Testis (tissue), 3 donors: Measurements from ENCODE around the gene AIMP1. TPM values are rescaled to one million over a fixed set of nuclear protein-coding genes. Genes with fewer than 3 reads are reported as not detected.

Experiments used
- DNase-seq: peaks from one replicate; pipeline ENCODE4 v3.0.0-alpha.2; 2019
- H3K27ac ChIP-seq, 2 donors: fragments of 200-600 bp; sonication (generic); one replicate each; pipeline ENCODE4 v1.5.1; 2019
- H3K27me3 ChIP-seq: fragments of 200-600 bp; sonication (generic); one replicate; pipeline ENCODE4 v1.5.1; 2019
- H3K36me3 ChIP-seq: fragments of 200-600 bp; sonication (generic); one replicate; pipeline ENCODE4 v1.5.1; 2017; ENCODE audit warnings: low read depth; ENCODE audit errors: missing control alignments
- H3K4me1 ChIP-seq: fragments of 200-600 bp; sonication (generic); one replicate; pipeline ENCODE4 v1.5.1; 2019
- H3K4me3 ChIP-seq, 2 donors: fragments of 200-600 bp; sonication (generic); one replicate each; pipeline ENCODE4 v1.5.1; 2017 to 2019
- H3K9me3 ChIP-seq: fragments of 200-600 bp; sonication (generic); one replicate; pipeline ENCODE4 v1.5.1; 2017
- POLR2A ChIP-seq: fragments of 450-650 bp; IDR thresholded peaks from one replicate; pipeline ENCODE4 v1.6.1; 2017; ENCODE audit warnings: antibody characterized with exemption, mild to moderate bottlenecking, moderate library complexity
- WGBS, 2 donors: methylation state at CpG; one replicate each; pipeline ENCODE4 v1.1.5; 2018; 5-methylcytosine and 5-hydroxymethylcytosine counted together
- intact Hi-C: fragments of 100-400 bp; cut with DNase I; formaldehyde crosslinking; loops from one replicate; pipeline ENCODE4 v1.15.1; 2023; ENCODE audit warnings: low total_unique reads
- polyA plus RNA-seq: library from polyadenylated mRNA; stranded (reverse); fragments of 350-450 nt; fragmentation: Illumina TruSeq; extraction: RNeasy Lipid Tissue Mini Kit (QIAGEN cat#74804); gene quantifications from one replicate; pipeline ENCODE4 v1.2.3, GENCODE V29; 2014; ENCODE audit warnings: low read depth, low replicate concordance; ENCODE audit not compliant: insufficient read depth
- total RNA-seq, 2 donors: library from RNA; depleted of rRNA; stranded (reverse); fragments of >200 nt; gene quantifications; one replicate each; pipeline ENCODE4 v1.2.3, GENCODE V29; 2016
- TF ChIP-seq, protein P1 (sequence below), 3 experiments: fragments of 450-650 bp in 2 of 3; fragments of 200-600 bp in 1 of 3; sonication (generic) in 1 of 3; IDR thresholded peaks; one replicate each; pipeline ENCODE4 v1.5.1; 2016 to 2019; ENCODE audit warnings: antibody characterized with exemption in 3 of 3, mild to moderate bottlenecking in 2 of 3, moderate library complexity in 1 of 3

AIMP1 gene
- total and polyA plus RNA-seq, 3 donors from 2014 or later = 17.7 to 26.3 (median 20.0) TPM

DNA sequence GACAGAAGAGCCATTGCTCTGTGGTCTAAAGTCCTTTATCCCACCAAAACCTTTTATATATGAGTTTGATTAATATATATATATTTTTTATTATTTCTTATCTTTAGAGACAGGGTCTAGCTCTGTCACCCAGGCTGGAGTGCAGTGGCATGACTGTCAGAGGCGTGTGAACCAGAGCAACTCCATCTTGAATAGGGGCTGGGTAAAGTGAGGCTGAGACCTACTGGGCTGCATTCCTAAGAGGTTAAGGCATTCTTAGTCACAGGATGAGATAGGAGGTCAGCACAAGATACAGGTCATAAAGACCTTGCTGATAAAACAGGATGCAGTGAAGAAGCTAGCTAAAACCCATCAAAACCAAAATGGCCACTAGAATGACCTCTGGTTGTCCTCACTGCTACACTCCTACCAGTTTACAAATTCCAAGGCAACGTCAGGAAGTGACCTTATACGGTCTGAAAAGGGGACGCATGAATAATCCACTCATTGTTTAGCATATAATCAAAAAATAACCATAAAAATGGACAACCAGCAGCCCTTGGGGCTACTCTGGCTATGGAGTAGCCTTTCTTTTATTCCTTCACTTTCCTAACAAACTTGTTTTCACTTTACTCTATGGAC lies 10.8 kb upstream of the AIMP1 start:
- WGBS, 2 donors = 92% methylated on average over 4 of the region's 4 CpGs
- no peak for TF ChIP-seq POLR2A
- TF ChIP-seq, protein P1, sequence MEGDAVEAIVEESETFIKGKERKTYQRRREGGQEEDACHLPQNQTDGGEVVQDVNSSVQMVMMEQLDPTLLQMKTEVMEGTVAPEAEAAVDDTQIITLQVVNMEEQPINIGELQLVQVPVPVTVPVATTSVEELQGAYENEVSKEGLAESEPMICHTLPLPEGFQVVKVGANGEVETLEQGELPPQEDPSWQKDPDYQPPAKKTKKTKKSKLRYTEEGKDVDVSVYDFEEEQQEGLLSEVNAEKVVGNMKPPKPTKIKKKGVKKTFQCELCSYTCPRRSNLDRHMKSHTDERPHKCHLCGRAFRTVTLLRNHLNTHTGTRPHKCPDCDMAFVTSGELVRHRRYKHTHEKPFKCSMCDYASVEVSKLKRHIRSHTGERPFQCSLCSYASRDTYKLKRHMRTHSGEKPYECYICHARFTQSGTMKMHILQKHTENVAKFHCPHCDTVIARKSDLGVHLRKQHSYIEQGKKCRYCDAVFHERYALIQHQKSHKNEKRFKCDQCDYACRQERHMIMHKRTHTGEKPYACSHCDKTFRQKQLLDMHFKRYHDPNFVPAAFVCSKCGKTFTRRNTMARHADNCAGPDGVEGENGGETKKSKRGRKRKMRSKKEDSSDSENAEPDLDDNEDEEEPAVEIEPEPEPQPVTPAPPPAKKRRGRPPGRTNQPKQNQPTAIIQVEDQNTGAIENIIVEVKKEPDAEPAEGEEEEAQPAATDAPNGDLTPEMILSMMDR (IDR thresholded peaks at IDR 0.05) = no peak
- DNase-seq = no peak

DNA sequence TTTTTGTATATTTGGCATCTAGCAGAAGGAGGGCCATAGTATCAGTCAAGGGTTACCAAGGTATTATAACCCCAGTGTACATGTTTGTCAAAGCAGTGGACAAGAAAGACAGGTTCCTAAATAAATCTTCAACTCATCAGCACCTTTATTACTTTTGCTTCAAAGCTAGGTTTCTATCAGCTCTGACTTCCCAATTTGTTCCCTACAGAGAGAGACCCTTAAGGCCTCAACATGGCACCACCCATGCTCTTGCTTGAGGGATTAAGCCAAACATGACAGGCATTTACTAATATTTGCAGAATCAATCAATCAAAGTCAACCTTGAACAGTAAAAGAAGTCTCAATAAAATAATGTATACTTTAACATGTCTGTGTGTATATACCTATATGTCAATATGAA lies 9.8 kb upstream of the AIMP1 start:
- no peaks in the 10 kb centered on the region for H3K4me1 ChIP-seq
- intact Hi-C loops = no loop called here
- no peaks in the 10 kb centered on the region for H3K27me3 ChIP-seq
- no peaks in the 10 kb centered on the region for H3K36me3 ChIP-seq
- no peak overlapping the region for H3K4me3 ChIP-seq
- no peak for DNase-seq
- no peak overlapping the region for H3K27ac ChIP-seq
- TF ChIP-seq, protein P1 (IDR thresholded peaks at IDR 0.05) = no peak
- TF ChIP-seq POLR2A = no peak
- H3K9me3 ChIP-seq = no peaks in the 10 kb centered on the region

More for the DNA sequence above, 10.8 kb upstream of the AIMP1 start:
- intact Hi-C loops = no loop called here
- Histone ChIP-seq H3K4me1 (no peaks in the 10 kb centered on the region), H3K4me3 (no peak overlapping the region), H3K27ac (no peak overlapping the region), H3K36me3 (no peaks in the 10 kb centered on the region), H3K9me3 (no peaks in the 10 kb centered on the region), H3K27me3 (no peaks in the 10 kb centered on the region)

DNA sequence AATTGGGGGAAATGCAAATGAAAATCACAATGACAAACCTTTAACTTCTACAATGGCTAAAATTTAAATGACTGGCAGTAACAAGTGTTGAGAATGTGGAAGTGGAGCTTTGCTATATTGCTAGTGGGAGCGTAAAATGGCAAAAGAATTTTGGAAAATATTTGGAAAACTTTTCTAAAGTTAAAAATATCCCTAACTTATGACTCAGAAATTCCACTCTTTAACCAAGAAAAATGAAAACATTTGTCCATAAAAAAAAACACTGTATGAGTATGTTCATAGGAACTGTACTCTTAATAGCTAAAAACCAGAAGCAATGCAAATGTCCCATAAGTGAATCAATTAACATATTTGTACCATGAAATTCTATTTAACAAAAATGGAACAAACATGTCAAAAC lies 4.0 kb upstream of the AIMP1 start:
- no peaks in the 10 kb centered on the region for H3K27me3 ChIP-seq
- no peak overlapping the region for H3K27ac ChIP-seq
- peaks cover 9% of the 10 kb centered on the region for H3K4me1 ChIP-seq
- no peak for DNase-seq
- TF ChIP-seq, protein P1 (IDR thresholded peaks at IDR 0.05) = no peak
- TF ChIP-seq POLR2A = no peak
- H3K36me3 ChIP-seq = no peaks in the 10 kb centered on the region
- intact Hi-C loops = no loop called here
- no peaks in the 10 kb centered on the region for H3K9me3 ChIP-seq
- 64 to 68% methylated on average over 1 of the region's 1 CpG for WGBS, 2 donors
- H3K4me3 ChIP-seq = no peak overlapping the region

DNA sequence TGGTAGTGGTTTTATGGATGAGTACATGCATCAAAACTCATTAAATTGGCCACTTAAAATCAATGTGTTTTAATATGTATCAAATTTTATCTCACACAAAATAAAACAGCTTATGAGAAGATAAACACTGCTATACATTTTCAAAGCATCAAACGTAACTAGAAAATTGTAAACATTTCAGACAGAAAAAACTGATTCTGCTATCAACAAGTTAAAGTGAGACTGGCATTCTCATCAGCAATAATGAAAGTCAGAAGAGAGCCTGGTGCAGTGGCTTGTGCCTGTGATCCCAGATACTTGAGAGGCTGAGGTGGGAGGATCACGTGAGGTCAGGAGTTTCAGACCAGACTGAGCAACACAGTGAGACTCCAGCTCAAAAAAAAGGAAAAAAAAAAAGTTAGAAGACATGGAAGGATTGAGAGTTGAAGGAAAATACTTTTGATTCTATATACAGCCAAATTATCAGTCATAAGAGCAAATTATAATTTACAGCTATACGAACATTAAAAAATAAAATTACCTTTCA lies 3.3 kb upstream of the AIMP1 start:
- no peak overlapping the region for H3K27ac ChIP-seq
- no peak overlapping the region for H3K4me3 ChIP-seq
- H3K4me1 ChIP-seq = peaks cover 16% of the 10 kb centered on the region
- H3K36me3 ChIP-seq = no peaks in the 10 kb centered on the region
- no peaks in the 10 kb centered on the region for H3K9me3 ChIP-seq
- no peak for DNase-seq
- intact Hi-C loops = no loop called here
- TF ChIP-seq, protein P1 (IDR thresholded peaks at IDR 0.05) = no peak
- TF ChIP-seq POLR2A = no peak
- no peaks in the 10 kb centered on the region for H3K27me3 ChIP-seq
- WGBS, 2 donors = 59 to 71% methylated on average over 3 of the region's 3 CpGs

DNA sequence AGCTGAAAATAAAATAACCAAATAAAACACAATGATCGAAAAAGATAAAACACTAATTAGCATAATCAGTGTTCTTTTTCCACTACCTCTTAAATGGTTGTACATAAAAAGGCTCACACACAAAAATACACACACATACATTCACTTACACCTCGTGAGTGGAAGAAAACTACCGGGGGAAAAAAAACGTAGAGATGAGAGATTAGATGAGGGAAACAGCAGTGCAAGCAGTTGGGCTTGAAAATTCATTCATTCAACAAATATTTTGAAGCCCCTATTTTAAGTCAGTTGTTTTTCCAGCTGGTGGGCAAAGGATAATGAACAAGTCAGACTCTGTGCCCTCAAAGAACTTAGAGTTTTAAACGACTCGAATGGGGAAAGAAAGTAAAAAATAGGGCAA lies 1.4 kb upstream of the AIMP1 start:
- TF ChIP-seq, protein P1 (IDR thresholded peaks at IDR 0.05) = no peak
- no peak for TF ChIP-seq POLR2A
- H3K4me1 ChIP-seq = peaks cover 17% of the 10 kb centered on the region
- no peak for DNase-seq
- intact Hi-C loops = no loop called here
- no peaks in the 10 kb centered on the region for H3K9me3 ChIP-seq
- peak overlapping the region; percentile 91 to 97 for H3K27ac ChIP-seq
- WGBS, 2 donors = 24 to 28% methylated on average over 6 of the region's 6 CpGs
- no peaks in the 10 kb centered on the region for H3K36me3 ChIP-seq
- H3K4me3 ChIP-seq = peak overlapping the region; percentile 76 to 86
- no peaks in the 10 kb centered on the region for H3K27me3 ChIP-seq
